MV-4-11 (cell line): ENCODE measurements around the gene LAMA3.
A peak's percentile ranks its signal among the peaks of the same experiment; 100 is the strongest.

Source experiments
- DNase-seq: peaks from one replicate; lab custom pipeline; 2025; lab: John Stamatoyannopoulos, UW

Gene LAMA3

GRCh38 chr18:23850215-23850614 lies 161.0 kb downstream of the LAMA3 start:
- no peak for DNase-seq

- DNase-seq = no peak
Observed at GRCh38 chr18:23851470-23852002, 162.3 kb downstream of the LAMA3 start.

- peak; percentile 71 for DNase-seq
Observed at GRCh38 chr18:23852236-23853045, 163.2 kb downstream of the LAMA3 start.

DNA sequence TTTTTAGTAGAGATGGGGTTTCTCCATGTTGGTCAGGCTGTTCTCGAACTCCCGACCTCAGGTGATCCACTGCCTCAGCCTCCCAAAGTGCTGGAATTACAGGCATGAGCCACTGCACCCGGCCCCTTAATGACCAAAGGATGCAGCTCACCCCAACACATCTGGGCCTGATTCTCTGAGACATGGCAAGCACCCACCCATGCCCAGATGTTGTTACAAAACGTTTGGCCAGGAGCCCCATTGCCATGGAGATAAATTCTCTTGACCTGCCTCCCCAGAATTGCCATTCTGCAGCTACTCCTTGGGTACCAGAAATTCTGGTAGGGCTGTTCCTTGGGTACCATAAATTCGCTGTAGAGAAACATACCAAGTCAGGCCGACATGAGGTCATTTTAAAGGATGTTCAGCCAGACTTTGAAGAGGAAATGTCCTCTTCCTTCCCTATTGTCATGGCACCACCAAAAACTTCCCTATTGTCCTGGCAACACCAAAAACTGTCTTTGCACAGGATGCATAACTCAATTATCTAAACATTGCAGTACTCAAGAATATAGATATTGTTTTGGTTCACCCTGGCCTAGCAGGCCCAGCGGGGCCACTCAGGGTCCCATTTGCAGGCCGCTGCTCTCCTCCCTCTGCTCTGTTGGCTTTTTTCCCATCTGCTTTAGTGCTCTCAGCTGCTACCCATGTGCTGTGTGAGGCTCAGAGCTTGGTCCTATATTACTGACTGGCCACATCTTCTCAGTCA lies 164.4 kb downstream of the LAMA3 start:
- peak; percentile 27 for DNase-seq

GRCh38 chr18:23855721-23856120 lies 166.5 kb downstream of the LAMA3 start:
- no peak for DNase-seq

GRCh38 chr18:23856466-23857163 lies 167.4 kb downstream of the LAMA3 start:
- DNase-seq = peak; percentile 40

- no peak for DNase-seq
Observed at GRCh38 chr18:23857164-23857552, 167.9 kb downstream of the LAMA3 start.

- DNase-seq = no peak
Observed at GRCh38 chr18:23857756-23858155, 168.5 kb downstream of the LAMA3 start.

GRCh38 chr18:23859466-23860336 lies 170.4 kb downstream of the LAMA3 start:
- peak; percentile 75 for DNase-seq

GRCh38 chr18:23861326-23861725 lies 172.1 kb downstream of the LAMA3 start:
- no peak for DNase-seq

- DNase-seq = peak; percentile 85
Observed at GRCh38 chr18:23861805-23862470, 172.7 kb downstream of the LAMA3 start.

- peak; percentile 17 for DNase-seq
Observed at GRCh38 chr18:23864624-23865023, 175.4 kb downstream of the LAMA3 start.

GRCh38 chr18:23867006-23867405 lies 177.8 kb downstream of the LAMA3 start:
- no peak for DNase-seq

DNA sequence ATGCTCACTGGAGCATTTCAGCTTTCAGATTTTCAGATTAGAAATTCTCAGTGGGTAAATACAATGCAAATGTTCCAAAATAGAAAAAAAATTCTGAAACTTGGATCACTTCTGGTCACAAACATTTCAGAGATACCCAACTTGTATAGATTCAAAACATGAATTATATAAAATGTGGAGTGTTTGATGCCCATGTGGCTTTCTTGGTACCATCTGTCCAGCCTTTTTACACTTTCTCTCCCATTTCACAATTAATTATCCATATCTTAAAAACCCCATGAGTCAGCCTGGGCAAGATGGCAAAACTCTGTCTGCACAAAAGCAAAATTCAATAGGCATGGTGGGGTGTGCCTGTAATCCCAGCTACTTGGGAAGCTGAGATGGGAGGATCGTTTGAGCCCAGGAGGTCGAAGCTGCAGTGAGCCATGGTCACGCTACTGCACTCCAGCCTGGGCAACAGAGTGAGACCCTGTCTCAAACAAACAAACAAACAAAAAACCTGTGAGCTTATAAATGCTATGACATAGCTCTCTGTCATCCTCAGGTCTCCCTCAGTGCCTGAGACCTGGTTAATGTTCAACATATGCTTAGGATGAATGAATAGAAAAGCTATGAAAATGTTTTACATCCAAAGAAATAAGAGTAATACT lies 179.0 kb downstream of the LAMA3 start:
- DNase-seq = no peak

GRCh38 chr18:23870676-23871380 lies 181.6 kb downstream of the LAMA3 start:
- DNase-seq = no peak

DNA sequence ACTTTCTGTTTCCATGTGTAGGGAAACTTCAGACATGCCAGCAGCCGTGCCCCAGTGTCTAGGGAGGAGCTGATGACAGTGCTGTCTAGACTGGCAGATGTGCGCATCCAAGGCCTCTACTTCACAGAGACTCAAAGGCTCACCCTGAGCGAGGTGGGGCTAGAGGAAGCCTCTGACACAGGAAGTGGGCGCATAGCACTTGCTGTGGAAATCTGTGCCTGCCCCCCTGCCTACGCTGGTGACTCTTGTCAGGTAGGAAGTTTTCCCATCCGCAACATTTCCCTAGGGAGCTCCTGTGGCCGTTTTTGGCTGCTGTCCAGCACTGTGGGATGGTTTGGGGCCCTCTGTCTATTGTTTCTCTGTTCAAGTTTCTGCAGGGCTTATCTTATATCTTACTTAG lies 182.2 kb downstream of the LAMA3 start:
- no peak for DNase-seq

DNA sequence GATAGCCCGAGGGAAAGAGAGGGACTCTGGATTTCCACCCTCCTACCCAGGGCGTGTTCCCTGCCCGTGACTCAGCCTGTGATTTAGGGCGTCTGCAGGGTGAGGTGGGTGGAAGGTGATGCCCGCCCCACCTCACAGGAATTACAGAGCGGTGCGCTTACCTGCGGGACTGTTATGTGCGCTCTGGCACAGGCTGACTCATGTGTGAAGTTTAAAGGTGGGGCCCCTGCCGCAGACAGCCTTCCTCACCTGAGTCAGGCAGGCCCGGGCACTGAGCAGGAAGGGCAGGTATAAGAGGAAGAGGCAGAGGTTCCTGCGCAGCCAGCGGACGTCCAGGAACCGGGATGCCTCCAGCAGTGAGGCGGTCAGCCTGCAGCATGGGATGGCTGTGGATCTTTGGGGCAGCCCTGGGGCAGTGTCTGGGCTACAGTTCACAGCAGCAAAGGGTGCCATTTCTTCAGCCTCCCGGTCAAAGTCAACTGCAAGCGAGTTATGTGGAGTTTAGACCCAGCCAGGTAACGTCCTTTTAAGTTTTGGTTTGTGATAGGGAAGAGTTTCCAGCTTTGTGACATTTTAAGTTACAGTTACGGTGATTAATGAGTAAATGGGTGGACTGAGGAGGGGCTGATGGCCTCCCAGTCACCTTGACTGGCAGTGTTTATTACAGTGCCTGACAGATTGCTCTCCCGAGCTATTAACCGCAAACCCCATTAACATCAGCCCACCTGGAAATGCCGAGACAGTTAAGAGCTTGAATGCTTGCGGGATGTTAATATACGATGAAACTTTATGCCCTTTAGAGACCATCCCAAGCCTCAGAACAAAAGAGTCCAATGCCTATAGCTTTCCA lies 183.7 kb downstream of the LAMA3 start:
- DNase-seq = no peak

GRCh38 chr18:23875966-23876895 lies 187.0 kb downstream of the LAMA3 start:
- DNase-seq = no peak
